Stimulated activated CD8-positive, alpha-beta memory T cell treated with anti-CD3 and anti-CD28 coated beads, Interleukin-2, amount 100 ng/mL, for 1 hour (primary cell): Measurements from ENCODE around the gene RAB39B.

ENCODE experiments used
- DNase-seq, 2 donors: peaks; one replicate each; pipeline ENCODE4 v3.0.0-alpha.2; 2020; ENCODE audit warnings: low read depth in 2 of 2

The RAB39B gene

GRCh38 chrX:155215443-155216178, 48.7 kb downstream of the RAB39B start:
- DNase-seq: no peak

GRCh38 chrX:155213731-155214130, 50.6 kb downstream of the RAB39B start:
- no peak for DNase-seq

GRCh38 chrX:155211208-155211607, 53.1 kb downstream of the RAB39B start:
- DNase-seq: no peak
